Dendritic cell treated with granulocyte-macrophage colony-stimulating factor and Interleukin-4, amounts not matched to agents 40 ng/mL and 50 ng/mL, for 4 days (primary cell): ENCODE data around the gene GGA1.

ENCODE experiments used
- H3K27ac Mint-ChIP-seq: one replicate; pipeline ENCODE4 v1.8.0; 2022; ENCODE audit warnings: mild to moderate bottlenecking, mixed read lengths
- H3K27me3 Mint-ChIP-seq: one replicate; pipeline ENCODE4 v1.8.0; 2022; ENCODE audit warnings: mild to moderate bottlenecking, mixed read lengths
- H3K36me3 Mint-ChIP-seq: one replicate; pipeline ENCODE4 v1.8.0; 2022; ENCODE audit warnings: low read depth, mixed read lengths
- H3K4me1 Mint-ChIP-seq: one replicate; pipeline ENCODE4 v1.8.0; 2022; ENCODE audit warnings: low read depth, mixed read lengths
- H3K4me3 Mint-ChIP-seq: one replicate; pipeline ENCODE4 v1.8.0; 2022; ENCODE audit warnings: mild to moderate bottlenecking, moderate library complexity, mixed read lengths
- H3K9me3 Mint-ChIP-seq: one replicate; pipeline ENCODE4 v1.8.0; 2022; ENCODE audit warnings: mixed read lengths
- intact Hi-C: fragments of 100-400 bp; cut with micrococcal nuclease; formaldehyde crosslinking; loops from one replicate; pipeline ENCODE4 v1.15.0; 2022

The GGA1 gene

DNA sequence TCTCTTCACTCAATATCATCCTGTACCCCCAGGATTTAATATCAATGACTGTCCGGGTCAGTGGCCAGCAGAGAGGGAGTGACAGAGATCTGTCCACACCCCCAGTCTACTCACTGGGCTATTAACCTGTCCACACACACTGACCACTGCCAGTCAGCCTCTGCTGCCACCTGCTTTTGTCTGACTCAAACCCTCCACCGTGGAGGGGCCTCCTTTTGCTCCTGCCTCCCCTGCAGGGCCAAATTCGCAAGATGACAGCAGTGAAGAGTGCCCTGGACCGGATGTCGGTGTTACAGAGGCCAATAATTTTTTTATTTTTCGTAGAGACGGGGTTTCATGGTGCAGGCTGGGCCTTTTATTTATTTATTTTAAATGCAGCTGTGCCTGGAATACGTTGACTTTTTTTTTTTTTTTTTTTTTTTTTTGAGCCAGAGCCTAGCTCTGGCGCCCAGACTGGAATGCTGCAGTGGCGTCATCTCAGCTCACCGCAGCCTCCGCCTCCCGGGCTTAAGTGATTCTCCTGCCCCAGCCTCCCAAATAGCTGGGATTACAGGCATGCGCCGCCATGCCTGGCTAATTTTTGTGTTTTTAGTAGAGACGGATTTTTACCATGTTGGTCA, 55.0 kb downstream of the GGA1 start:
- peak overlapping the region; percentile 56 for H3K27ac Mint-ChIP-seq

DNA sequence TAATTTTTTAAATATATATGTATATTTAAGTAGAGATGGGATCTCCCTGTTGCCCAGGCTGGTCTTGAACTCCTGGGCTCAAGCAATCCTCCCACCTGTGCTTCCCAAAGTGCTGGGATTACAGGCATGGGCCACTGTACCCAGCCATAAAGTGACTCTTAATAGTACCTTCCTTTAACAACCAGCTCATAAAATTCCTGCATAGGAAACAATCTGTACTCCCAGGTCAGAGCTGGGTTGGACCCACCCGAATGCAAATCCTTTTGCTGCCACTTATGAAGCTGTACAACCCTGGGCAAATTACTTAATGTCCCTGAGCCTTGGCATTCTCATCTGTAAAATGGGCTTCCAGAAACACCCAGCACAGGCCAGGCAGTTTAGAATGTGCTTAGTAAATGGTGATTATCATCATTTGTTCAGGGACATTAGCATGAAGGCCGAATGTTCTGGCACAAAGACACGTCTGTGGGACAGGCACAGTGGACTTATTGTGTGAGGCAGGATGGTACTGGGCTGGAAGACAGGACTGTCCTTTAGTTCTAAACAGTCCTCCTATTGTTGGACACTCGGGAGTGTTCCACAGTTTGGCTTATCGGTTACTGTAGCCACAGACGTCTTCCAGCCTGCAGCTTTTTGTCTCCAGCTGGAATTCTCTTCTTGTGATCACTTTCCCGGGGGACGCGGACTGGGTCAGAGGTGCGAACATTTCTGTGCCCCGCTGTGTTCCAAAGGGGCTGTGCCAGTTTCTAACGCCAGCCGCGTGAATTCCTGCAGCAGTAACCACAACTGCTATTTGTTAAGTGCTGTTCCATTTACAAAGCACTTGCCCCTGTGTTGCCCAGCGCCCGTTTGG, 55.8 kb downstream of the GGA1 start:
- Mint-ChIP-seq H3K27me3 (no peaks in the 10 kb centered on the region), H3K36me3 (peaks cover 44% of the 10 kb centered on the region), H3K4me1 (peaks cover 32% of the 10 kb centered on the region), H3K4me3 (no peak overlapping the region), H3K27ac (no peak overlapping the region), H3K9me3 (no peaks in the 10 kb centered on the region)
- intact Hi-C loops = no loop called here

More for the DNA sequence above, 55.0 kb downstream of the GGA1 start:
- intact Hi-C loops = no loop called here
- no peaks in the 10 kb centered on the region for H3K27me3 Mint-ChIP-seq
- H3K4me1 Mint-ChIP-seq = peaks cover 37% of the 10 kb centered on the region
- no peaks in the 10 kb centered on the region for H3K9me3 Mint-ChIP-seq
- peaks cover 44% of the 10 kb centered on the region for H3K36me3 Mint-ChIP-seq
- no peak overlapping the region for H3K4me3 Mint-ChIP-seq

DNA sequence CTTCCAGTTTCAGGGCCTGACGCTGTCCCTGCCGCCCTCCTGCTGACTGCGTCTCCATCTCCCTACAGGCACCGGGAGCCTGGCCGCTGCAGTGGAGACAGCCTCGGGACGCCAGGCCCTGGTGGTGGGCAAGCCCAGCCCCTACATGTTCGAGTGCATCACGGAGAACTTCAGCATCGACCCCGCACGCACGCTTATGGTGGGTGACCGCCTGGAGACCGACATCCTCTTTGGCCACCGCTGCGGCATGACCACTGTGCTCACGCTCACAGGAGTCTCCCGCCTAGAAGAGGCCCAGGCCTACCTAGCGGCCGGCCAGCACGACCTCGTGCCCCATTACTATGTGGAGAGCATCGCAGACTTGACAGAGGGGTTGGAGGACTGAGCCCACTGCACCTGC, 56.9 kb downstream of the GGA1 start:
- no peak overlapping the region for H3K27ac Mint-ChIP-seq
- peaks cover 21% of the 10 kb centered on the region for H3K4me1 Mint-ChIP-seq
- H3K27me3 Mint-ChIP-seq = no peaks in the 10 kb centered on the region
- no peak overlapping the region for H3K4me3 Mint-ChIP-seq
- no peaks in the 10 kb centered on the region for H3K9me3 Mint-ChIP-seq
- peaks cover 44% of the 10 kb centered on the region for H3K36me3 Mint-ChIP-seq
- intact Hi-C loops = no loop called here

- no peak overlapping the region for H3K4me3 Mint-ChIP-seq
These were observed 61.0 kb downstream of the GGA1 start for GRCh38 chr22:37669586-37669985.

GRCh38 chr22:37672206-37672919, 63.7 kb downstream of the GGA1 start:
- H3K9me3 Mint-ChIP-seq = no peaks in the 10 kb centered on the region
- H3K36me3 Mint-ChIP-seq = peaks cover 31% of the 10 kb centered on the region
- H3K4me3 Mint-ChIP-seq = no peak overlapping the region
- intact Hi-C loops = no loop called here
- peaks cover 52% of the 10 kb centered on the region for H3K4me1 Mint-ChIP-seq
- H3K27me3 Mint-ChIP-seq = no peaks in the 10 kb centered on the region
- H3K27ac Mint-ChIP-seq = peak overlapping the region; percentile 69

More at GRCh38 chr22:37669586-37669985, 61.0 kb downstream of the GGA1 start:
- Mint-ChIP-seq H3K4me1 (peaks cover 39% of the 10 kb centered on the region), H3K27ac (no peak overlapping the region), H3K36me3 (peaks cover 33% of the 10 kb centered on the region), H3K9me3 (no peaks in the 10 kb centered on the region), H3K27me3 (no peaks in the 10 kb centered on the region)
- intact Hi-C loops = no loop called here

GRCh38 chr22:37672920-37673455, 64.4 kb downstream of the GGA1 start:
- Mint-ChIP-seq H3K9me3 (no peaks in the 10 kb centered on the region), H3K4me3 (no peak overlapping the region), H3K4me1 (peaks cover 54% of the 10 kb centered on the region), H3K27ac (peak overlapping the region; percentile 91), H3K36me3 (peaks cover 31% of the 10 kb centered on the region), H3K27me3 (no peaks in the 10 kb centered on the region)
- intact Hi-C loops = no loop called here

DNA sequence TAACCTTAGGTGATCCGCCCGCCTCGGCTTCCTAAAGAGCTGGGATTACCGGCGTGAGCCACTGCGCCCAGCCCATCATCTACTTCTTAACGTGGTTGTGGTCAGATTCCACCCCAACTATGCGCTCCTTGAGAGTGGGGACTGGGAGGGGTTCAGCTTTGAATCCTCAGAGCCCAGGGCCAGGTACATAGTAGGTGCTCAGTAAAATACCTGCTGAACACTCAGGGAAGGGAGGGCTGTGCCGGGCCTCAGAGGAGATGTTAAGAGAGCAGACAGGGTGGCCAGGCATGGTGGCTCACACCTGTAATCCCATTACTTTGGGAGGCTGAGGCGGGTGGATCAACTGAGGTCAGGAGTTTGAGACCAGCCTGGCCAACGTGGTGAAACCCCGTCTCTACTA, 65.6 kb downstream of the GGA1 start:
- H3K4me3 Mint-ChIP-seq = peak overlapping the region; percentile 24
- H3K9me3 Mint-ChIP-seq = no peaks in the 10 kb centered on the region
- peaks cover 58% of the 10 kb centered on the region for H3K4me1 Mint-ChIP-seq
- H3K27me3 Mint-ChIP-seq = no peaks in the 10 kb centered on the region
- intact Hi-C loops = no loop called here
- peaks cover 43% of the 10 kb centered on the region for H3K36me3 Mint-ChIP-seq
- peak overlapping the region; percentile 91 for H3K27ac Mint-ChIP-seq

DNA sequence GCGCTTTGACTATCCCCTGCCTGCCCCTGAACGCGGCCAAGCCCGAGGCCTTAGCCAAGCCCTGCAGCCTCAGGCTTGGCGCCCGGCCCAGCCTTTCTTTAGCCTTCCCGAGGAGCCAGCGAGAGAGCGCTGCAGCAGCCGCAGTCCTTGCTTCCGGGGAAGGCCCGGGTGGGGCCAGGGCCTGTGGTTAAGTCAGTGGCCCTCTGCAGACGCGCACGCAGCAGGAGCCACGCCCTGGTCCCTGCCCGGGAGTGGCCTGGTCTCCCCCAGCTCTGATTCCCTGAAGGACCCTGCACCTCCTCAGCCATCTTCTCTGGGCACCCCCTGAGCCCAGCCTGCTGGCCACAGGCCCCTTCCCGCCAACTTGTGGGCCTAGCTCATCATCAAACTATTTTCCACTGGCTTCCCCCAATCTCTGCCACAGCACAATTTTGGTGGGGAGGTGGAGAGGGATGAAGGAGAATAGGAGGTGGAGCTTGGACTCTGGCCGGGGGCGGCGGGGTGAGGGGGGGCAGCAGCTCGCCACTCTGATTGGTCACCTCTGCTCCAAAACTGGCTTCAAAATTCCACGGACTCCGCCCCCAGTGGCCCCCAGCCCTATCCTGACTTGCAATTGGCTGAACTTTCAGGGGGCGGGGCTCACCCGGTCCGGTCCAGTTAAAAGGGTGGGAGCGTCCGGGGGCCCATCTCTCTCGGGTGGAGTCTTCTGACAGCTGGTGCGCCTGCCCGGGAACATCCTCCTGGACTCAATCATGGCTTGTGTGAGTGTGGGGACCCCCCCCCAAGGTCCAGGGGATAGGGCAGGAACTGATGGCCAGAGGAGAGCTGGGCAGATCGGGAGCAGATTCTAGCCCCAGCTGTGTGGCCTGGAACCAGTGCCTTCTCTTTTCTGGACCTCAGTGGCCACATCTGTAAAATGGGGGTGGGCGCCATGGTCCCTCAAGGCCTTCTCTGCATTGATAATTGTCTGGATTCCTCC, 66.6 kb downstream of the GGA1 start, which contains the start of gene LGALS1:
LGALS1 (plus strand) TSS at position 686 of the 979 bp plus-strand sequence; CDS start at position 753, 67 bp downstream.
- peaks cover 66% of the 10 kb centered on the region for H3K4me1 Mint-ChIP-seq
- H3K9me3 Mint-ChIP-seq = no peaks in the 10 kb centered on the region
- H3K27me3 Mint-ChIP-seq = no peaks in the 10 kb centered on the region
- peak within 1 kb of the TSS; percentile 91 for H3K27ac Mint-ChIP-seq
- peak within 1 kb of the TSS; percentile 96 for H3K4me3 Mint-ChIP-seq
- intact Hi-C loops = no loop called here
- H3K36me3 Mint-ChIP-seq = peaks cover 53% of the 10 kb centered on the region

GRCh38 chr22:37675930-37676735, 67.5 kb downstream of the GGA1 start:
- Mint-ChIP-seq H3K4me1 (peaks cover 66% of the 10 kb centered on the region), H3K9me3 (no peaks in the 10 kb centered on the region), H3K27me3 (no peaks in the 10 kb centered on the region), H3K27ac (peak overlapping the region; percentile 91), H3K36me3 (peaks cover 53% of the 10 kb centered on the region), H3K4me3 (peak overlapping the region; percentile 96)
- intact Hi-C loops = no loop called here

DNA sequence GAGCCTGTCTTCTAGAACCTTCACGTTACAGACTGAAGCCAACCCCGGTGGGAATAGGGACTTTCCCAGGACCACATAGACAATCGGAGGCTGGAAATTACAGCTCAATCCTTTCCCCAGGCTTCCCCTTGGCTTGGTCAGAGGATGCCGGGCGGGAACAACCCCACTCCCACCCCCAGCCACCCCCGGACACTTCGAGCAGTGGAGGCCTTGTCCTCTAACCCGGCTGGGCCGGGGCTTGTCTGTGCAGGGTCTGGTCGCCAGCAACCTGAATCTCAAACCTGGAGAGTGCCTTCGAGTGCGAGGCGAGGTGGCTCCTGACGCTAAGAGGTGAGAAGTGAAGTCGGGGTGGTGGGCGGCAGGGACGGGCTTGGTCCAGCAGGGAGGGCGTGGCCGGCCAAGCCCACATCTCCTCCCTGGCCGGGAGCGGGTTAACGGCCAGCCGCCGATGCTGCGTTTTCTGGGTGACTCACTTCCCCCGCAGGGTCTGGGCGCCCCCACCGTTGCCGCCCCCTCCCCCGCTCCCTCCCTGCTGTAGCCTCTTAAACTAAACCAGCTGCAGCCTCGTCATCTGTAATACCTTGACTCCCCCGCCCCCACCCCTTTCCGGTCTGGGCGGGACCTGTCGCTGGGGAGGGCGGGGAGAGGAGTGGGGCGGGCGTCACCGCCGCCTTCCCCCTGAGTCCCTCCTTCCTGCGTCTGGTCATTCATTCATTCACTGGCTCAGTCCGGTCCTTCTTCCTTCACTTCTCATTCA, 68.3 kb downstream of the GGA1 start:
- H3K27ac Mint-ChIP-seq = peak overlapping the region; percentile 91
- H3K4me1 Mint-ChIP-seq = peaks cover 67% of the 10 kb centered on the region
- peaks cover 53% of the 10 kb centered on the region for H3K36me3 Mint-ChIP-seq

GRCh38 chr22:37677493-37677974, 68.9 kb downstream of the GGA1 start:
- intact Hi-C loops = loop anchor here (1.0 kb wide), 1 partner anchor 19 kb away; the partner anchor contains the start of gene PDXP
- H3K4me1 Mint-ChIP-seq = peaks cover 61% of the 10 kb centered on the region
- H3K9me3 Mint-ChIP-seq = no peaks in the 10 kb centered on the region
- no peaks in the 10 kb centered on the region for H3K27me3 Mint-ChIP-seq
- H3K36me3 Mint-ChIP-seq = peaks cover 53% of the 10 kb centered on the region
- H3K27ac Mint-ChIP-seq = peak overlapping the region; percentile 91
- H3K4me3 Mint-ChIP-seq = peak overlapping the region; percentile 96

More for the DNA sequence above, 68.3 kb downstream of the GGA1 start:
- H3K27me3 Mint-ChIP-seq = no peaks in the 10 kb centered on the region
- no peaks in the 10 kb centered on the region for H3K9me3 Mint-ChIP-seq
- intact Hi-C loops = loop anchor here (1.0 kb wide), 1 partner anchor 19 kb away; the partner anchor contains the start of gene PDXP
- H3K4me3 Mint-ChIP-seq = peak overlapping the region; percentile 96
